SK-N-SH treated with all-trans-retinoic acid at 6 μM for 48 hours (cell line): ENCODE measurements around the gene SULT1C4.

Experiments used
- ARNTL ChIP-seq: fragments of 450-650 bp; formaldehyde crosslinking; IDR thresholded peaks from 2 replicates; pipeline ENCODE4 v1.5.0; 2020; ENCODE audit warnings: low read depth, mild to moderate bottlenecking, moderate library complexity, borderline replicate concordance
- CREB5 ChIP-seq: fragments of 250-450 bp; sonication (Bioruptor Pico); IDR thresholded peaks from 2 replicates; pipeline ENCODE4 v1.5.1; 2020; ENCODE audit warnings: low read depth, mild to moderate bottlenecking, moderate library complexity
- GLIS3 ChIP-seq: fragments of 250-450 bp; sonication (Bioruptor Pico); IDR thresholded peaks from 2 replicates; pipeline ENCODE4 v1.5.0; 2020; ENCODE audit warnings: mild to moderate bottlenecking, moderate library complexity
- POU6F1 ChIP-seq: fragments of 250-450 bp; sonication (Bioruptor Pico); IDR thresholded peaks from 2 replicates; pipeline ENCODE4 v1.8.0; 2021; ENCODE audit warnings: low read depth, mild to moderate bottlenecking, moderate library complexity, borderline replicate concordance
- PPARA ChIP-seq: fragments of 250-450 bp; sonication (Bioruptor Pico); IDR thresholded peaks from 2 replicates; pipeline ENCODE4 v1.5.0; 2020; ENCODE audit warnings: mild to moderate bottlenecking, borderline replicate concordance
- RARB ChIP-seq: fragments of 250-450 bp; sonication (Bioruptor Pico); IDR thresholded peaks from 2 replicates; pipeline ENCODE4 v1.8.0; 2021; ENCODE audit warnings: mild to moderate bottlenecking, moderate library complexity
- TCF4 ChIP-seq: fragments of 250-450 bp; sonication (Bioruptor Pico); IDR thresholded peaks from 2 replicates; pipeline ENCODE4 v1.8.0; 2021; ENCODE audit warnings: mild to moderate bottlenecking, moderate library complexity, borderline replicate concordance
- TOX ChIP-seq: fragments of 250-450 bp; sonication (Bioruptor Pico); IDR thresholded peaks from 2 replicates; pipeline ENCODE4 v1.8.0; 2021; ENCODE audit warnings: mild to moderate bottlenecking, moderate library complexity, borderline replicate concordance
- ZFP30 ChIP-seq: fragments of 450-650 bp; formaldehyde crosslinking; IDR thresholded peaks from 2 replicates; pipeline ENCODE4 v1.5.0; 2022; ENCODE audit warnings: mild to moderate bottlenecking, moderate library complexity
- ZNF565 ChIP-seq: fragments of 450-650 bp; formaldehyde crosslinking; conservative IDR thresholded peaks from 2 replicates; pipeline ENCODE4 v1.5.0; 2020; ENCODE audit warnings: low read depth, mild to moderate bottlenecking, moderate library complexity
- ZNF8 ChIP-seq: fragments of 450-650 bp; formaldehyde crosslinking; IDR thresholded peaks from 2 replicates; pipeline ENCODE4 v1.5.0; 2020; ENCODE audit warnings: mild to moderate bottlenecking, moderate library complexity

GRCh38 chr2:108401800-108402199 is 24.0 kb downstream of the SULT1C4 start:
- TF ChIP-seq PPARA (no peak), TOX (CRISPR knock-in tag) (no peak), ZFP30 (no peak), RARB (no peak), CREB5 (CRISPR knock-in tag) (no peak), ZNF565 (CRISPR knock-in tag) (no peak), TCF4 (CRISPR knock-in tag) (no peak), ARNTL (no peak), POU6F1 (no peak), GLIS3 (CRISPR knock-in tag) (no peak), ZNF8 (CRISPR knock-in tag) (no peak)
